Prostate gland (tissue), 2 donors: ENCODE results near the gene TRPM7. TPM values are rescaled to one million over a fixed set of nuclear protein-coding genes. Genes with fewer than 3 reads are reported as not detected.

Experiments used
- DNase-seq: peaks from one replicate; pipeline ENCODE4 v3.0.0-alpha.2; 2019; ENCODE audit warnings: low spot score
- H3K27ac ChIP-seq, 2 donors: fragments of 200-600 bp; sonication (generic); 2 replicates each; pipeline ENCODE4 v1.5.1; 2017 to 2019
- H3K27me3 ChIP-seq: fragments of 200-600 bp; sonication (generic); replicated peaks from 2 replicates; pipeline ENCODE4 v1.5.1; 2019; ENCODE audit not compliant: insufficient read depth
- H3K36me3 ChIP-seq, 2 donors: fragments of 200-600 bp; sonication (generic); 1 replicate in 1 of 2; 2 replicates in 1 of 2; pipeline versions ENCODE4 v1.5.1 to v1.8.1; 2017 to 2019
- H3K4me1 ChIP-seq: fragments of 200-600 bp; sonication (generic); replicated peaks from 2 replicates; pipeline ENCODE4 v1.5.1; 2019
- H3K4me3 ChIP-seq, 2 donors: fragments of 200-600 bp; sonication (generic); 2 replicates each; pipeline ENCODE4 v1.5.1; 2017 to 2019
- H3K9me3 ChIP-seq: fragments of 200-600 bp; sonication (generic); 2 replicates; pipeline ENCODE4 v1.5.1; 2017
- CTCF ChIP-seq, 4 experiments: fragments of 200-600 bp in 2 of 4; fragments of 450-650 bp in 2 of 4; sonication (generic) in 2 of 4; IDR thresholded peaks; 1 replicate in 3 of 4; 2 replicates in 1 of 4; pipeline ENCODE4 v1.5.1; 2016 to 2019; ENCODE audit warnings: antibody characterized with exemption in 4 of 4, mild to moderate bottlenecking in 2 of 4, moderate library complexity in 2 of 4
- POLR2A ChIP-seq: fragments of 450-650 bp; IDR thresholded peaks from one replicate; pipeline ENCODE4 v1.6.1; 2016; ENCODE audit warnings: antibody characterized with exemption, mild to moderate bottlenecking
- POLR2AphosphoS5 ChIP-seq: sonication (generic); formaldehyde crosslinking; IDR thresholded peaks from one replicate; pipeline ENCODE4 v1.6.1; 2017; ENCODE audit warnings: antibody characterized with exemption
- WGBS: methylation state at CpG from one replicate; pipeline ENCODE4 v1.1.5; 2018; 5-methylcytosine and 5-hydroxymethylcytosine counted together
- intact Hi-C: fragments of 100-400 bp; cut with DNase I; formaldehyde crosslinking; loops from one replicate; pipeline ENCODE4 v1.14.2; 2022
- total RNA-seq, 2 donors: library from RNA; depleted of rRNA; stranded (reverse); fragments of >200 nt; gene quantifications; one replicate each; pipeline ENCODE4 v1.1.0, GENCODE V29; 2016

TRPM7 gene
- total RNA-seq, 2 donors from 2014 or later: 27.0 to 32.5 TPM

- H3K4me3 ChIP-seq: no peak overlapping the region
- 95% methylated on average over 3 of the region's 3 CpGs for WGBS
- TF ChIP-seq POLR2AphosphoS5 (no peak), CTCF (IDR thresholded peaks at IDR 0.05) (no peak), POLR2A (no peak)
- H3K4me1 ChIP-seq: no peaks in the 10 kb centered on the region
- no peak for DNase-seq
- H3K36me3 ChIP-seq: no peaks in the 10 kb centered on the region
- H3K27me3 ChIP-seq: no peaks in the 10 kb centered on the region
- H3K27ac ChIP-seq: no peak overlapping the region
- no peaks in the 10 kb centered on the region for H3K9me3 ChIP-seq
- intact Hi-C loops: loop anchor here (10.0 kb wide), 1 partner anchor 57 kb away; no protein-coding TSS in a partner anchor
These were observed 25.4 kb upstream of the TRPM7 start for GRCh38 chr15:50712018-50712417.

- H3K36me3 ChIP-seq: no peaks in the 10 kb centered on the region
- no peaks in the 10 kb centered on the region for H3K4me1 ChIP-seq
- no peaks in the 10 kb centered on the region for H3K9me3 ChIP-seq
- H3K27me3 ChIP-seq: no peaks in the 10 kb centered on the region
- no peak overlapping the region for H3K4me3 ChIP-seq
- TF ChIP-seq CTCF (IDR thresholded peaks at IDR 0.05) (no peak), POLR2AphosphoS5 (no peak), POLR2A (no peak)
- H3K27ac ChIP-seq: no peak overlapping the region
- intact Hi-C loops: loop anchor here (10.0 kb wide), 1 partner anchor 56 kb away; no protein-coding TSS in a partner anchor
- no peak for DNase-seq
These were observed 24.0 kb upstream of the TRPM7 start for GRCh38 chr15:50710585-50710984.

- WGBS: 87% methylated on average over 3 of the region's 3 CpGs
- Histone ChIP-seq H3K9me3 (no peaks in the 10 kb centered on the region), H3K4me1 (no peaks in the 10 kb centered on the region), H3K27me3 (no peaks in the 10 kb centered on the region), H3K27ac (no peak overlapping the region), H3K36me3 (no peaks in the 10 kb centered on the region), H3K4me3 (no peak overlapping the region)
- TF ChIP-seq CTCF (IDR thresholded peaks at IDR 0.05) (no peak), POLR2A (no peak), POLR2AphosphoS5 (no peak)
- intact Hi-C loops: no loop called here
- no peak for DNase-seq
These were observed 21.4 kb upstream of the TRPM7 start for GRCh38 chr15:50707878-50708427.

GRCh38 chr15:50702762-50703334 is 16.3 kb upstream of the TRPM7 start:
- Histone ChIP-seq H3K36me3 (no peaks in the 10 kb centered on the region), H3K4me3 (no peak overlapping the region), H3K9me3 (no peaks in the 10 kb centered on the region), H3K27ac (no peak overlapping the region), H3K27me3 (no peaks in the 10 kb centered on the region), H3K4me1 (no peaks in the 10 kb centered on the region)
- TF ChIP-seq CTCF (IDR thresholded peaks at IDR 0.05) (no peak), POLR2AphosphoS5 (no peak), POLR2A (no peak)
- no peak for DNase-seq
- WGBS: 73% methylated on average over 1 of the region's 1 CpG
- intact Hi-C loops: no loop called here

- DNase-seq: no peak
- WGBS: 74% methylated on average over 8 of the region's 8 CpGs
- Histone ChIP-seq H3K4me3 (no peak overlapping the region), H3K9me3 (no peaks in the 10 kb centered on the region), H3K27ac (no peak overlapping the region), H3K4me1 (no peaks in the 10 kb centered on the region), H3K27me3 (no peaks in the 10 kb centered on the region), H3K36me3 (no peaks in the 10 kb centered on the region)
- no peak for TF ChIP-seq CTCF (IDR thresholded peaks at IDR 0.05)
- no peak for TF ChIP-seq POLR2AphosphoS5
- TF ChIP-seq POLR2A: no peak
- intact Hi-C loops: no loop called here
These were observed 11.5 kb upstream of the TRPM7 start for GRCh38 chr15:50698101-50698500.
